H9 (cell line): ENCODE data around the gene RASGRP3. TPM values are rescaled to one million over a fixed set of nuclear protein-coding genes. Genes with fewer than 3 reads are reported as not detected.

Experiments used
- DNase-seq: peaks from one replicate; pipeline ENCODE4 v3.0.0-alpha.2; 2017
- H2AFZ ChIP-seq: one replicate; pipeline ENCODE4 v1.6.1; 2013; ENCODE audit warnings: mild to moderate bottlenecking, low read length, control low read depth, moderate library complexity
- H2AK5ac ChIP-seq: 2 replicates; pipeline ENCODE4 v1.6.1; 2013; ENCODE audit warnings: low read length, control low read depth, mixed read lengths; ENCODE audit not compliant: insufficient read length
- H2BK120ac ChIP-seq: one replicate; pipeline ENCODE4 v1.6.1; 2013; ENCODE audit warnings: low read depth, mild to moderate bottlenecking, low read length, control low read depth, inconsistent platforms; ENCODE audit not compliant: poor library complexity, severe bottlenecking
- H2BK12ac ChIP-seq: 2 replicates; pipeline ENCODE4 v1.6.1; 2013; ENCODE audit warnings: low read length, control low read depth, mixed read lengths, low read depth; ENCODE audit not compliant: insufficient read length
- H2BK15ac ChIP-seq: 2 replicates; pipeline ENCODE4 v1.6.1; 2013; ENCODE audit warnings: low read depth, low read length, control low read depth
- H2BK20ac ChIP-seq: one replicate; pipeline ENCODE4 v1.6.1; 2013; ENCODE audit warnings: low read depth, mild to moderate bottlenecking, low read length, control low read depth, inconsistent platforms; ENCODE audit not compliant: poor library complexity, severe bottlenecking
- H2BK5ac ChIP-seq: 2 replicates; pipeline ENCODE4 v1.6.1; 2013; ENCODE audit warnings: low read length, control low read depth, mixed read lengths; ENCODE audit not compliant: insufficient read length
- H3K14ac ChIP-seq: 2 replicates; pipeline ENCODE4 v1.6.1; 2013; ENCODE audit warnings: low read length, control low read depth; ENCODE audit not compliant: insufficient read depth
- H3K18ac ChIP-seq: 2 replicates; pipeline ENCODE4 v1.6.1; 2013; ENCODE audit warnings: low read depth, mild to moderate bottlenecking, mixed read lengths, low read length, control low read depth; ENCODE audit not compliant: insufficient read length
- H3K23ac ChIP-seq: 2 replicates; pipeline ENCODE4 v1.6.1; 2013; ENCODE audit warnings: low read length, control low read depth, mixed read lengths, low read depth; ENCODE audit not compliant: insufficient read length
- H3K23me2 ChIP-seq: 2 replicates; pipeline ENCODE4 v1.6.1; 2013; ENCODE audit warnings: low read depth, mild to moderate bottlenecking, mixed read lengths, low read length, control low read depth; ENCODE audit not compliant: insufficient read length, poor library complexity, severe bottlenecking
- H3K27ac ChIP-seq: 2 replicates; pipeline ENCODE4 v1.5.1; 2013; ENCODE audit warnings: low read length, control low read depth, mixed read lengths, low read depth; ENCODE audit not compliant: insufficient read length
- H3K27me3 ChIP-seq: 2 replicates; pipeline ENCODE4 v1.6.1; 2013; ENCODE audit warnings: low read length, control low read depth, inconsistent platforms; ENCODE audit not compliant: insufficient read depth
- H3K4ac ChIP-seq: 2 replicates; pipeline ENCODE4 v1.6.1; 2013; ENCODE audit warnings: low read depth, mild to moderate bottlenecking, control low read depth, inconsistent platforms, low read length, moderate library complexity
- H3K4me1 ChIP-seq: 2 replicates; pipeline ENCODE4 v1.6.1; 2013; ENCODE audit warnings: low read length, control low read depth, inconsistent platforms; ENCODE audit not compliant: insufficient read depth
- H3K4me2 ChIP-seq: 2 replicates; pipeline ENCODE4 v1.6.1; 2013; ENCODE audit warnings: low read length, control low read depth, mixed read lengths; ENCODE audit not compliant: insufficient read length, insufficient read depth
- H3K56ac ChIP-seq: 2 replicates; pipeline ENCODE4 v1.6.1; 2013; ENCODE audit warnings: low read depth, mild to moderate bottlenecking, mixed read lengths, low read length, control low read depth; ENCODE audit not compliant: insufficient read length
- H3K79me1 ChIP-seq: 2 replicates; pipeline ENCODE4 v1.6.1; 2013; ENCODE audit warnings: low read depth, mild to moderate bottlenecking, moderate library complexity, low read length, control low read depth, inconsistent platforms; ENCODE audit not compliant: insufficient read depth, poor library complexity, severe bottlenecking
- H3K79me2 ChIP-seq: 2 replicates; pipeline ENCODE4 v1.6.1; 2013; ENCODE audit warnings: low read length, control low read depth, inconsistent platforms; ENCODE audit not compliant: insufficient read depth
- H3K9ac ChIP-seq: 2 replicates; pipeline ENCODE4 v1.6.1; 2013; ENCODE audit warnings: low read length, control low read depth, mixed read lengths; ENCODE audit not compliant: insufficient read length; ENCODE audit errors: extremely low read depth
- H3K9me3 ChIP-seq: one replicate; pipeline ENCODE4 v1.6.1; 2013; ENCODE audit warnings: low read depth, low read length, inconsistent platforms; ENCODE audit not compliant: control insufficient read depth
- H3T11ph ChIP-seq: one replicate; pipeline ENCODE4 v1.6.1; 2013; ENCODE audit warnings: mild to moderate bottlenecking, low read length, control low read depth, inconsistent platforms
- H4K20me1 ChIP-seq: one replicate; pipeline ENCODE4 v1.6.1; 2013; ENCODE audit not compliant: control insufficient read depth, insufficient read length, insufficient read depth
- H4K5ac ChIP-seq: 2 replicates; pipeline ENCODE4 v1.6.1; 2013; ENCODE audit warnings: low read depth, mild to moderate bottlenecking, mixed read lengths, low read length, control low read depth; ENCODE audit not compliant: insufficient read length
- H4K8ac ChIP-seq: replicated peaks from 2 replicates; pipeline ENCODE4 v1.6.1; 2013; ENCODE audit warnings: low read length, control low read depth, mixed read lengths, low read depth; ENCODE audit not compliant: insufficient read length
- H4K91ac ChIP-seq: 2 replicates; pipeline ENCODE4 v1.6.1; 2013; ENCODE audit warnings: low read depth, mild to moderate bottlenecking, moderate library complexity, mixed read lengths, low read length, control low read depth; ENCODE audit not compliant: insufficient read length
- H3K27ac Mint-ChIP-seq, 3 experiments: 2 replicates in 2 of 3; 3 replicates in 1 of 3; pipeline ENCODE4 v1.8.0; 2020 to 2021; ENCODE audit warnings: mixed read lengths in 3 of 3, mild to moderate bottlenecking in 1 of 3, moderate library complexity in 1 of 3
- H3K27me3 Mint-ChIP-seq: 2 replicates; pipeline ENCODE4 v1.8.0; 2021; ENCODE audit warnings: low read depth, mild to moderate bottlenecking, moderate library complexity, mixed read lengths
- H3K36me3 Mint-ChIP-seq, 3 experiments: 2 replicates in 2 of 3; 3 replicates in 1 of 3; pipeline ENCODE4 v1.8.0; 2020 to 2021; ENCODE audit warnings: low read depth in 3 of 3, mixed read lengths in 3 of 3; ENCODE audit not compliant: insufficient read depth in 1 of 3
- H3K4me1 Mint-ChIP-seq, 2 experiments: 2 replicates each; pipeline ENCODE4 v1.8.0; 2020; ENCODE audit warnings: mixed read lengths in 2 of 2
- H3K4me3 Mint-ChIP-seq, 2 experiments: 2 replicates in 1 of 2; 3 replicates in 1 of 2; pipeline ENCODE4 v1.8.0; 2020 to 2021; ENCODE audit warnings: mild to moderate bottlenecking in 2 of 2, mixed read lengths in 2 of 2, moderate library complexity in 1 of 2
- H3K9me3 Mint-ChIP-seq, 2 experiments: 2 replicates in 1 of 2; 3 replicates in 1 of 2; pipeline ENCODE4 v1.8.0; 2020; ENCODE audit warnings: mild to moderate bottlenecking in 2 of 2, mixed read lengths in 2 of 2, moderate library complexity in 1 of 2
- WGBS: extraction: QIAGEN DNeasy Blood & Tissue Kit; methylation state at CpG from one replicate; pipeline ENCODE4 v1.1.7; 2013; ENCODE audit warnings: missing lambda C conversion rate, low lambda C conversion rate, mixed read lengths; ENCODE audit not compliant: insufficient read length; ENCODE audit errors: extremely low coverage; 5-methylcytosine and 5-hydroxymethylcytosine counted together
- total RNA-seq: library from RNA; stranded (reverse); gene quantifications from 2 replicates; pipeline ENCODE4 v1.2.1, GENCODE V29; 2021
- TF ChIP-seq, protein P1 (sequence below): fragments of 200-600 bp; sonication (generic); conservative IDR thresholded peaks from 3 replicates; pipeline ENCODE4 v1.8.0; 2021; ENCODE audit warnings: antibody characterized with exemption, mild to moderate bottlenecking

The RASGRP3 gene
- total RNA-seq, 1 experiment from 2014 or later: not detected

DNA sequence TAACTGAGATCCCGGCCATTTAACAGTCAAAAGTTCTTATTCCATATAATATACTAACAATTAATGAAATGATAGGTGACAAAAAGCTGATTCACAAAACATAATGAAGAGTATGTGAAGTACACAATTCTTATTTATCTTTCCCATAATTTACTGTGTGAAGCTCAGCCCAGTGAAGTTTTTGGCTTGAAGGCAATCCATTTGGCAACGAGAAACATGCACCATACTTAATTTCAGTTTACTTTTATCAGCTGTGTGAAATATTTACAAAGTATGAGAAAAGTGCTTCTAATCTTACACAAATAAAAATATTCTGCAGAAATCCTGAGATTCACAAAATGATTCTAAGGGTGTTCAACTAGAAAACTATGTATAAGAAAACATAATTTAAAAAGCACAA lies 110.3 kb downstream of the RASGRP3 start:
- no peak overlapping the region for H3K27ac Mint-ChIP-seq
- H2BK12ac ChIP-seq: no peak overlapping the region
- peaks cover 0 to 4% of the 10 kb centered on the region in 2 experiments; a peak in 1 of 5 replicates for H3K9me3 Mint-ChIP-seq
- H3K79me2 ChIP-seq: no peaks in the 10 kb centered on the region
- H3K9me3 ChIP-seq: no peaks in the 10 kb centered on the region
- H3K4me2 ChIP-seq: no peak overlapping the region
- no peak overlapping the region for H4K5ac ChIP-seq
- TF ChIP-seq, protein P1, sequence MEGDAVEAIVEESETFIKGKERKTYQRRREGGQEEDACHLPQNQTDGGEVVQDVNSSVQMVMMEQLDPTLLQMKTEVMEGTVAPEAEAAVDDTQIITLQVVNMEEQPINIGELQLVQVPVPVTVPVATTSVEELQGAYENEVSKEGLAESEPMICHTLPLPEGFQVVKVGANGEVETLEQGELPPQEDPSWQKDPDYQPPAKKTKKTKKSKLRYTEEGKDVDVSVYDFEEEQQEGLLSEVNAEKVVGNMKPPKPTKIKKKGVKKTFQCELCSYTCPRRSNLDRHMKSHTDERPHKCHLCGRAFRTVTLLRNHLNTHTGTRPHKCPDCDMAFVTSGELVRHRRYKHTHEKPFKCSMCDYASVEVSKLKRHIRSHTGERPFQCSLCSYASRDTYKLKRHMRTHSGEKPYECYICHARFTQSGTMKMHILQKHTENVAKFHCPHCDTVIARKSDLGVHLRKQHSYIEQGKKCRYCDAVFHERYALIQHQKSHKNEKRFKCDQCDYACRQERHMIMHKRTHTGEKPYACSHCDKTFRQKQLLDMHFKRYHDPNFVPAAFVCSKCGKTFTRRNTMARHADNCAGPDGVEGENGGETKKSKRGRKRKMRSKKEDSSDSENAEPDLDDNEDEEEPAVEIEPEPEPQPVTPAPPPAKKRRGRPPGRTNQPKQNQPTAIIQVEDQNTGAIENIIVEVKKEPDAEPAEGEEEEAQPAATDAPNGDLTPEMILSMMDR: no peak
- no peak overlapping the region for H3K56ac ChIP-seq
- H3K27me3 Mint-ChIP-seq: no peaks in the 10 kb centered on the region
- no peaks in the 10 kb centered on the region for H3K79me1 ChIP-seq
- H2BK120ac ChIP-seq: no peak overlapping the region
- no peak overlapping the region for H3K9ac ChIP-seq
- H2BK15ac ChIP-seq: no peak overlapping the region
- no peak overlapping the region for H4K8ac ChIP-seq
- no peaks in the 10 kb centered on the region for H4K20me1 ChIP-seq
- H2AK5ac ChIP-seq: no peak overlapping the region
- no peaks in the 10 kb centered on the region for H3K27me3 ChIP-seq
- peaks cover 31 to 52% (median 51%) of the 10 kb centered on the region in 3 experiments; a peak in 6 of 7 replicates for H3K36me3 Mint-ChIP-seq
- H3K14ac ChIP-seq: no peak overlapping the region
- no CpG with 5 or more reads among the region's 2 CpGs for WGBS
- no peak overlapping the region for H2BK20ac ChIP-seq
- H3K4me3 Mint-ChIP-seq: no peak overlapping the region
- H3K23ac ChIP-seq: no peak overlapping the region
- H4K91ac ChIP-seq: no peak overlapping the region
- H3K4me1 Mint-ChIP-seq: peaks cover 35 to 39% of the 10 kb centered on the region in 2 experiments
- no peak for DNase-seq
- no peak overlapping the region for H2BK5ac ChIP-seq
- H3K23me2 ChIP-seq: no peaks in the 10 kb centered on the region
- no peak overlapping the region for H3K18ac ChIP-seq
- H2AFZ ChIP-seq: no peak overlapping the region
- no peak overlapping the region for H3K27ac ChIP-seq
- H3K4me1 ChIP-seq: peaks cover 2% of the 10 kb centered on the region; the same call in 1 of the 2 replicates
- H3K4ac ChIP-seq: no peak overlapping the region
- H3T11ph ChIP-seq: no peak overlapping the region
